ENCODE results near the gene TTC16.

TTC16 gene, protein sequence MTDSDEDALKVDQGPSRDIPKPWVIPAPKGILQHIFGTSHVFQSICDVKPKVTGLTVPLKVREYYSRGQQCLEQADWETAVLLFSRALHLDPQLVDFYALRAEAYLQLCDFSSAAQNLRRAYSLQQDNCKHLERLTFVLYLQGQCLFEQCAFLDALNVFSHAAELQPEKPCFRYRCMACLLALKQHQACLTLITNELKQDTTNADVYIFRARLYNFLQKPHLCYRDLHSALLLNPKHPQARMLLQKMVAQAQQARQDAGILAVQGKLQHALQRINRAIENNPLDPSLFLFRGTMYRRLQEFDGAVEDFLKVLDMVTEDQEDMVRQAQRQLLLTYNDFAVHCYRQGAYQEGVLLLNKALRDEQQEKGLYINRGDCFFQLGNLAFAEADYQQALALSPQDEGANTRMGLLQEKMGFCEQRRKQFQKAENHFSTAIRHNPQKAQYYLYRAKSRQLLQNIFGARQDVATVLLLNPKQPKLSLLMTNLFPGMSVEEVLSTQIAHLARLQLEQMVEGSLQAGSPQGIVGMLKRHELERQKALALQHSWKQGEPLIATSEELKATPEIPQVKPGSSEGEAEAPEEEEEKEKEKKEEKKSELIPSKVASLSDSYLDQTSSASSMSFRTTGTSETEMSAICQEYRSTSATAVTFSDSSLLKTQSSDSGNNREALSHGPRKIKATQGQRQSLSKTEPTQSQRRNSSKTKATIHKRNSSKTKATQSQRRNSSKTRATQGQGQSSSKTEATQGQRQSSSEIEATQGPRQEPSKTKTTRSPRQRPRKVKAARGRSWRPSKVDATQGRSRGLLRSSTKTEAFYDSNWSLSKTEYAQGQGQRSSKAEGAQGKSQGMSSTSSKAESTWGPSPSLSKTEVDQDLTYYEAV

DNA sequence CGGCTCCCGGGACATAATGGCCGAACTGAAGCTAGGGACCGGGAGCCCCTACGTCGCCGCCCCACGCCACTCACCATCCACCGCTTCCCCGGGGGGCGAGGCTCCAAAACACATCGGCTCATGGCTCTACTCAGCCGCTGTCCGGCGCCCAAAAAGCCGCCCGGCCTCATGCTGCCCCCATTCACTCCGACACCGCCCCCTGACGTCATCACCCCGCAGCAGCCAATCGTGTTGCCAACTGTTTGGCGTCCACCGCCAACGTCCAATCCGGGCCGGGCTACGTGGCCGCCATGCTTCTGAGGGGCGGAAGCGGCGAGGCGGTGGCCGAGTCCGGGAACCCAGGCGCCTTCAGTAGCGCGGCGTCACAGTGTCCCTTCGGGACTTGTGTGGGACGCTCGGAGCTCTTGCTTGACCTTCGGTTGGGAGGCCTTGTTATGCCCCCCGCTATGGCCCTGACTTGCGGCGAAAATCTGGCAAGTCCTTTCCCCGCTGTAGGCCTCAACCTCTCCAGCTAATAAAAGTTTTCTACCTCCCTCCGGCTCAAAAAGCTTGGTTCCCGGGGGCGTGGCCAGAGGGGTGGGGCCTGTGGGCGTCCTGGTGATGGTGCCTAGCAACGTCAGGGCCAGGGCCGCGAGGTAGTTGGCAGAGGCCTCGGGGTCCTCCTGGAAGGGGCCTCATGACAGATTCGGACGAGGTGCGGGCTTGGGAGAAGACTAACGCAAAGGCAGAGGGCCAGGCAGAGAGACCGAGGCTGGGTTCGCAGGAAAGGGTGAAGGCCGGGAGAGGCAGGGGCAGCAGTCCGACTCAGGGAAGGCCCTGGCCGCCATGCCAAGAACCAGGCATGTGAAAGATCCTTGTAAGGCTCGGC is at the start of gene TTC16, which contains the start of gene PTRH1:
Gene TTC16, plus strand, starts transcription at position 610 of the 868 bp plus-strand sequence. Its CDS starts 67 bp downstream, at position 677.
Gene PTRH1, minus strand, starts transcription at position 194 of the 868 bp plus-strand sequence. Its CDS starts 24 bp downstream, at position 170.
- TF ChIP-seq, protein P1, sequence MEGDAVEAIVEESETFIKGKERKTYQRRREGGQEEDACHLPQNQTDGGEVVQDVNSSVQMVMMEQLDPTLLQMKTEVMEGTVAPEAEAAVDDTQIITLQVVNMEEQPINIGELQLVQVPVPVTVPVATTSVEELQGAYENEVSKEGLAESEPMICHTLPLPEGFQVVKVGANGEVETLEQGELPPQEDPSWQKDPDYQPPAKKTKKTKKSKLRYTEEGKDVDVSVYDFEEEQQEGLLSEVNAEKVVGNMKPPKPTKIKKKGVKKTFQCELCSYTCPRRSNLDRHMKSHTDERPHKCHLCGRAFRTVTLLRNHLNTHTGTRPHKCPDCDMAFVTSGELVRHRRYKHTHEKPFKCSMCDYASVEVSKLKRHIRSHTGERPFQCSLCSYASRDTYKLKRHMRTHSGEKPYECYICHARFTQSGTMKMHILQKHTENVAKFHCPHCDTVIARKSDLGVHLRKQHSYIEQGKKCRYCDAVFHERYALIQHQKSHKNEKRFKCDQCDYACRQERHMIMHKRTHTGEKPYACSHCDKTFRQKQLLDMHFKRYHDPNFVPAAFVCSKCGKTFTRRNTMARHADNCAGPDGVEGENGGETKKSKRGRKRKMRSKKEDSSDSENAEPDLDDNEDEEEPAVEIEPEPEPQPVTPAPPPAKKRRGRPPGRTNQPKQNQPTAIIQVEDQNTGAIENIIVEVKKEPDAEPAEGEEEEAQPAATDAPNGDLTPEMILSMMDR (IDR thresholded peaks at IDR 0.05; ENCODE audit: extremely low read depth, insufficient read depth, missing control alignments) = no peak
- DNase-seq (ENCODE audit: low spot score) = peak; percentile 100
- in situ Hi-C loops (cut with MboI; ENCODE audit: low pct_unique_long_range_greater_than_20kb, low sequenced_read_pairs, unreplicated experiment) = no loop called here

DNA sequence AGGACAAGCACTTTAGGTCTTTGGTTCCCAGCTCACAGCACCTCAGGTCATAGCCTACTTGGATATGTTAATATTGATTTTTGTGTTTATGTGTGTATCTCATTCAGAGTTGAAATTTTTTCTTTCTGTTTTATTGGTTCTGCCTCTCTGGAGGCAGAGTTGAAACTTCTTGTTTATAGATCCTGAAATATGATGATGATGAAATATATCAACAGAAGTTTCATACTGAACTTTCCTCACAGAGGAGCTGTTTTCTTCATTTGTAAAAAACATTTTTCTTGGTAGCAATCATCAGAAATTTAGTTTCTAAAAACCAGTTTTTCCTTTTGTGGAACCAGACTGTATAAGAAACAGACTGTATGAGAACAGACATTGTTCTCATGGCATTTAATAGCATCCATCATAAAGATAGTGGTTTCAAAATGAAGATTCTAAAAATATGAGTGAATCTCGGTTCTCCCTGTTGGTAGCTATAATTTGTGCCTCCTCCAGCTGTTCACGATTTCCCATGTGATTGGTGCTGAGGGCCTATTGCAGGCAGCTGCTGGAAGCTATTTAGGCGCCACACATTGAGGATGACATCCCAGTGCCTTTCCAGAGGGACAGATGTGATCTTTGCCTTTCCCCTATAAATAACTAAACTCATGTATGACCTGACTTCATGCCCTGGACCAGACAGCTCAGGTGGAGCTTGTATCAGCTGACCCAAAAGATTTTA is 48.6 kb upstream of the TTC16 start:
- in situ Hi-C loops (cut with MboI; ENCODE audit: low pct_unique_long_range_greater_than_20kb, low sequenced_read_pairs, unreplicated experiment) = no loop called here
- TF ChIP-seq, protein P1 (IDR thresholded peaks at IDR 0.05; ENCODE audit: extremely low read depth, insufficient read depth, missing control alignments) = no peak
- no peak for DNase-seq (ENCODE audit: low spot score)

DNA sequence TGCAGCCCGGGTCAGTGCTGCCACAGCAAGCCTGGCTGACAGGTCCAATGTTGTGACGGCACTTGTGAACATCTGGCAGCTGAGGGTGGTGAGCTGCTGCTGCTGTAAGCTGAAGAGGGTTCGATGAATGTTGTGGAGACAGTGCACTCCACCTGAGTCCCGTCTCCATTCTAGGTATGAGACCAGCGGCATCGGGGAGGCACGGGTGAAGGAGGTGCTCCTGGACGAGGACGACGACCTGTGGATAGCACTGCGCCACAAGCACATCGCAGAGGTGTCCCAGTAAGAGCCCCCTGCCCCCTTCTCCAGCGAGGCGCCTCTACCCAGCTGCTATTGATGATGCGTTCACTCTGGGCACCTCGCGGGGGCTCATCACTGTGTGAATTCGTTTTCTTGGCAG is 48.0 kb upstream of the TTC16 start:
- TF ChIP-seq, protein P1 (IDR thresholded peaks at IDR 0.05; ENCODE audit: extremely low read depth, insufficient read depth, missing control alignments) = no peak
- DNase-seq (ENCODE audit: low spot score) = no peak
- in situ Hi-C loops (cut with MboI; ENCODE audit: low pct_unique_long_range_greater_than_20kb, low sequenced_read_pairs, unreplicated experiment) = no loop called here

DNA sequence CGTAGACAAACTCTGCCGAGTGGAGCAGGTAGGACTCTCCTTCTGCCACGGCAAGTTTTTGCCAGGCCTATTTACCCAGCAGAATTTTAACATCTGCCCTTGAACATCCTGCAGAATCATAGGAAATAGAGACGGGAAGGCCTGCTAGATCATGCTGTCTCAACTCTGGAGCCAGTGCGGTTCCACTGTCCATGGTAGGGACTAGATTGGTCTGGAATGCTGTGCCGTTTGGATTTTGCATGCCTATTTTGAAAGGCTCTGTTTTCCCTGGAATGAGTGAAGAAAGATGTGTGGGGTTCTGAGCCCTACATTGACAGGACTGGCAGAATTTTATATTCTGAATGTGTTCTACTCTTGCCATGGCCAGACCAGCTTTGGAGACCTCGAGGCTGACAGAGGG is 42.6 kb upstream of the TTC16 start:
- in situ Hi-C loops (cut with MboI; ENCODE audit: low pct_unique_long_range_greater_than_20kb, low sequenced_read_pairs, unreplicated experiment) = no loop called here
- no peak for DNase-seq (ENCODE audit: low spot score)
- TF ChIP-seq, protein P1 (IDR thresholded peaks at IDR 0.05; ENCODE audit: extremely low read depth, insufficient read depth, missing control alignments) = no peak

DNA sequence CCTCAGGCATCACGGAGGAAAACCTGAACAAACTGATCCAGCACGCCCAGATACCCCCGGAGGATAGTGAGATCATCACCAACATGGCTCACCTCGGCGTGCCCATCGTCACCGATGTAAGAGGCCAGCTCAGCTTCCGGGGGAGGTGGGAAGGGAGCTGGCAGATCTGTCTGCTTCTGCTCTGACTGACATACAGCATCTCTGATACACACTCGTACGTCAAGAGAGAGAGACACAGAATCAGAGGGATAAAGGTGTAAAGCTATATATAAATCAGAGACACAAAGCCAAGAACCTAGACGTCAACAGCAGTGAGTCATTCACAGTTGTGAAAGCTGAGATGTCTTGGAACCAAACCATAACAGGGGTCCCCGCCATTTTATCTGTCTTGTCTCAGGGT is 39.2 kb upstream of the TTC16 start:
- no peak for DNase-seq (ENCODE audit: low spot score)
- in situ Hi-C loops (cut with MboI; ENCODE audit: low pct_unique_long_range_greater_than_20kb, low sequenced_read_pairs, unreplicated experiment) = no loop called here
- TF ChIP-seq, protein P1 (IDR thresholded peaks at IDR 0.05; ENCODE audit: extremely low read depth, insufficient read depth, missing control alignments) = no peak
